CD4-positive, alpha-beta T cell treated with Interleukin-21 for 1 hour (primary cell): Measurements from ENCODE around the gene KLHL17.
A peak's percentile ranks its signal among the peaks of the same experiment; 100 is the strongest.
"Not testable (repeated sequence)": the region's sequence is repeated elsewhere in the genome, so short reads cannot be mapped to it uniquely, and the experiment has no call there.

Source experiments
- DNase-seq: peaks from one replicate; pipeline ENCODE4 v3.0.0-alpha.2; 2020

The KLHL17 gene

DNA sequence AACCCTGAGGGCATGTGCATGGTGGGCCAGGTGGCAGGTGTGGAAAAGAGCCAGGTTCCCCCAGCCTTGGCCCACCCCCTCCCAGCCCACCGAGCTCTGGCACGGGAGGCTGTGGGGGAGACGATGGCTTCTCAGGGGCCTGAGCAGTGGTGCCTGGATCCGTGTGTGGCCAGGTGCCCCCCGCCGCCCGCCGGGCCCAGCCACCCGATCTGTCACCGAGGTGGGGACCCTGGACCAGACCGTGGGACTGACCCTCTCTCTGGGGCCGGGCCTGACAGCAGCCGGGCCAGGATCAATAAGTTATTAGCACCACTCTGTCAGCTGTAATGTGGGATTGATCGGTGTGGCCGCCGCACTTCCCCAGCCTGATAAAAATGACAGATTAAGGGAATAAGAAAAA, 22.9 kb upstream of the KLHL17 start:
- DNase-seq = no peak

DNA sequence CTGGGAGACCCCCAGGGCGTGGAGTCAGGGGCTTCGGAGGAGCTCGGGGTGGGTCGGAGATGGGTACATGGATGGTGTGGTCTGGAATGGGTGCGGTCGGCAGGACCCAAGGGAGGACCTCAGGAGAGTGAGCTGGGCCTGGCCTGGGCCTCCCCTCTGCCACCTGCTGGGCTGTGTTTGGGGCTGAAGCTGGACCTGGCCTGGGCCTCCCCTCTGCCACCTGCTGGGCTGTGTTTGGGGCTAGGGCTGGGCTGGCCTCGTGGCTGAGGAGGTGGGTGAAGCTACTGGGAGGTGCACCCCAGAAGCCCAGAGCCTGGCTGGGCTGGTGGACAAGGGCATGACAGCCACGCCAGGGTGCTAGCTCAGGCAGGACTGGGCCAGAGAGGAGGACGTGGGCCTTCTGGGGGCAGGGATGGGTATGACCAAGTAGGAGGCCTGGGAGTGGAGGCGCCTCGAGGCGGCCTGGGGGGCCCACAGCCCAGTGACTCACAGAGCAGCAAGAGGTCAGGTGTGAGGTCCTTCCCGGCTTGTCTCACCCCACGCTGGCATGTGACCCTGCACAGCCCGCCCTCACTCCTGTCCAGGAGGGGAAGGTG, 22.2 kb upstream of the KLHL17 start:
- no peak for DNase-seq

DNA sequence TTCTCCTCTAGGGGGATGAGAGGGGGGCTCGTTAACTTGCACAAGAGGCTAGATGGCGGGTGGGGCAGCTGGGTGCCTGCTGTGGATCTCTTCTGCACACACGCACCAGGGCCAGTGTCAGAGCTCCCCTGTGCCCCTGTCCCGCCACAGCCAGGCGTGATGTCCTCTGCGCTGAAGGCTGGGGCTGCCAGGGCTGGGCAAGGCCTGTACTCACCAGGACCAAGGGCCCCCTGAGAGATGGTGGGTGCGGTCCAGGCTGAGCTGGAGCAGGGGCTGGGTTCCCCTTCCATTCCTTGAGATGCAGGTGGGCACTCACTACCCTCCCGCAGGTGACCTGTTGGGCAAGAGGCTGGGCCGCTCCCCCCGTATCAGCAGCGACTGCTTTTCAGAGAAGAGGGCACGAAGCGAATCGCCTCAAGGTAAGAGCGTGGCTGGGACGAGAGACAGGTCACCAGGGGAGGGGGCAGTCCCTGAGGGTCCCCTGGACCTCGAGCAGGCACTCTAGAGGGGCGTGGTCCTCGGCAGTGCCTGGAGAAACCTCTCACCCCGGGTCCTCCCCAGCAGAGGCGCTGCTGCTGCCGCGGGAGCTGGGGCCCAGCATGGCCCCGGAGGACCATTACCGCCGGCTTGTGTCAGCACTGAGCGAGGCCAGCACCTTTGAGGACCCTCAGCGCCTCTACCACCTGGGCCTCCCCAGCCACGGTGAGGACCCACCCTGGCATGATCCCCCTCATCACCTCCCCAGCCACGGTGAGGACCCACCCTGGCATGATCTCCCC, 21.5 kb upstream of the KLHL17 start:
- no peak for DNase-seq

DNA sequence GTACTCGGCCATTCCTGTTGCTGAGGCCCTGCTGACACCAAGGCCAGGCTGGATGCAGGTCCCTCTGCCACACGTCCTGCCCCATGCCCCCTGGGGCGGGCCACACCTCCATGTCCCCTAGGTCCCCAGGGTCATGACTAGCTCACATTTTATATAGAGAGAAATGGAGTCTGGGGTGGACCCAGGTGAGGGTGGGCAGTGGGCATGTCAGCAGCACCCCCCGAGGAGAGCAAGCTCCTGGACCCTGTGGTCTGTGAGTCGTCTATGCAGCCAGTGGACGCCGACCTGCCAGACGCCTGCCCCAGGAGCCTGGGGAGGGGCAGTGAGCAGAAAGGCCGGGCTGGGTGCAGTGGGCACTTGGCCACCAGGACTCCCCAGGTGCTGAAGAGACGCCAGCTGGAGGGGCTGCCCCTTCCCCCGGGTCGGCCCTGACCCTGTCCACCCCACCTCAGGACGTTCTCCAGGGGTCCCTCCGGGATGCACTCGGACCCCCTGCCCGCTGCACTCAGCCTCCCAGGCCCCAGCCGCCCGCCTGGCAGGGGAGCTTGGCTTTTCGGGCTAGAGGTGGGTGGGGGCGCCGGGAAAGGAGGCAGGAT, 20.8 kb upstream of the KLHL17 start:
- DNase-seq = no peak

DNA sequence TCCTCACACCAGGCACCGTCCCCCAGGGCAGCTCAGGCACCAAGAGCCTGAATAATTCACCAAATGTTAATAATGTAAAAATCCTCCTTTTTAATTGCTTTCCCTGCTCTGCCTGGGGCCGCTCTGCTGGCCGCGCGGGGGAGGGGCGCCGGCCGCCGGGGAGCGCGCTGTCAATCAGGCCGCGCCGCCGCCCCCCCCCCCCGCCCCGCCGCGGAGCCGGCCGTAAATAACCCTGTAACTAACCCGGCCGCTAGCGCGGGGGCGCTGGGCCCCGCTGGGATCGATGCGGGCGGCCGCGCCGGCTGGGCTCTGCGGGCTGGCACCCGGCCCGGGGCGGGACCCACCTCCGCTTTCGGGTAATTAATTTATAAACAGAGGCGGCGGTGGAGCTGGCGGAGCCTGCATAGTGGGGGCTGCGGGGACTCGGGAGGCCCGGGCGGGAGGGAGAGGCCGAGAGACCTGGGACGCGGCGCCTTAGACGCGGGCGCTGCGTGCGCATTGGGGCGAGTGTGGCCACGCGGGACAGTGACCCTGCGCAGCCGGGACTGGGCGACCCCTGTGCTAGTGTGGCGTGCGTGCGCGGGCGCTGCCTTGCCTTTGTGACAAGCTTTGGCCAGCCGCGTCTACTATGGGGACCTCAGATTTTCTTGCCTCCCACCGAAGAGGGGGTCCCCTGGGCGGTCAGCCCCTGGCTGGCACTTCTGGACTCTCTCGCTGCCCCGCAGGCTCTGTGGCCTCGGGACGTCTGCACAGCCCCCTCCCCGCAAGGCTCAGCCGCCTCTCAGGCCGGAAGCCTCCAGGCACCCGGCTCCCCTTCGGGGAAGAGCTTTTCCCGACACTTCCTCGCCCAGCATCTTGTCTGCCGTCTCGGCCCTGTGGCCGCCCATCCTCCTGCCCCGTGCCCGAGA, 20.0 kb upstream of the KLHL17 start:
- DNase-seq = peak; percentile 25

DNA sequence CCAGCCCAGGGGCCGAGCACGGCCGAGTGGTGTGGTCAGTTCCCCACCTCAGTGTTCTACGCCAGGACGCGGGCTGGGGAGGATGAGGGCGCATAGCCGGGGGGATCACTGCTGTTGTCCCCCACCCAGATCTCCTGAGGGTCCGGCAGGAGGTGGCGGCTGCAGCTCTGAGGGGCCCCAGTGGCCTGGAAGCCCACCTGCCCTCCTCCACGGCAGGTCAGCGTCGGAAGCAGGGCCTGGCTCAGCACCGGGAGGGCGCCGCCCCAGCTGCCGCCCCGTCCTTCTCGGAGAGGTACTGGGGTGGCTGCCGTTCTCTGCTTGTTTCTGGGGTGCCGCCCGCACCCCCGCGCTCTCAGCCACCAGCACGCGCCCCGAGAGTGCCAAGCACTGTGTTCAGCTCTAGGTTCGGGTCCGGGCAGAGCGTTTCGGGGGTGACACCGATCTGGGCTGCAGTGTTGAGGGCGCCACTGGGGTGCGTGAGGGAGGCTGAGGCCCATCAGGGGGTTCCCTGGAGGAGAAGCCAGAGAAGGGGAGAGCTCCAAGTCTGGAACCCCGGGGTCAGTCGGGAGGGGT, 19.3 kb upstream of the KLHL17 start:
- DNase-seq = no peak

DNA sequence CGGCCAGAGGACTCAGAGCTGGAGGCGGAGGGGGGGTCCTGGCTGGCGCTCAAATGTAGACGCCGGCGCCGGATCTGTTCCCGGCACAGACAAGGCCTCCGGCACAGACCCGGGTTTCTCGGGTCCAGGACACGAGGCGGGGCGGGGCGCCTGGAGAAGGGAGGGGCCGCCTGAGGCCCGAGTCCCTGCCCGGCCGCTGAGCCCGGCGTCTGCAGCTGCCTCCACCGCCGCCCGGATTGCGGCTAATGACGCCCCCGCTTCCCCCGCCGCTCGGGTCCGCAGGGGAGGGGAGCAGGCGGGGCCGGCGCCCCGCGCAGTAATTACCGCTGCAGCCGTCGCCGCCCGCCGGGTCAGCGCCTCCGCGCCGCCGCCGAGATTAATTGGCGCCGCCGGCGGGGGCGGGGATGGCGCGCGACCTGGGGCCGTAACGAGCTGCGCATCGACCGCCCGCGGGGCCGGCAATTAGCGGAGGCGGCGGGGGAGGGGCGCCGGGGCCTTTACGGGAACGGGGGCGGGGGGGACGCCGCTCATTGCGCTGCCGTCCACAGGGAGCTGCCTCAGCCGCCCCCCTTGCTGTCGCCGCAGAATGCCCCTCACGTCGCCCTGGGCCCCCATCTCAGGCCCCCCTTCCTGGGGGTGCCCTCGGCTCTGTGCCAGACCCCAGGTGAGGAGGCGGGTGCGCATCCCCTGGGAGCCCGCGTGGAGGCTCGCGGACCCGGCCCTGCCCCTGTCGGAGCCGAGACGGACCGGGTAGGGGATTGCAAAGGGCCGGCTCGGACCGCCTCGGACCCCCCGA, 18.6 kb upstream of the KLHL17 start:
- DNase-seq = no peak

DNA sequence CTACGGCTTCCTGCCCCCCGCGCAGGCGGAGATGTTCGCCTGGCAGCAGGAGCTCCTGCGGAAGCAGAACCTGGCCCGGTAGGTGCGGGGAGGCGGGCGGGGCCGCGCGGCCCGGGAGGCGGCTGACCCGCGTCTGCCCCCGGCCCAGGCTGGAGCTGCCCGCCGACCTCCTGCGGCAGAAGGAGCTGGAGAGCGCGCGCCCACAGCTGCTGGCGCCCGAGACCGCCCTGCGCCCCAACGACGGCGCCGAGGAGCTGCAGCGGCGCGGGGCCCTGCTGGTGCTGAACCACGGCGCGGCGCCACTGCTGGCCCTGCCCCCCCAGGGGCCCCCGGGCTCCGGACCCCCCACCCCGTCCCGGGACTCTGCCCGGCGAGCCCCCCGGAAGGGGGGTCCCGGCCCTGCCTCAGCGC, 18.0 kb upstream of the KLHL17 start:
- DNase-seq = no peak

DNA sequence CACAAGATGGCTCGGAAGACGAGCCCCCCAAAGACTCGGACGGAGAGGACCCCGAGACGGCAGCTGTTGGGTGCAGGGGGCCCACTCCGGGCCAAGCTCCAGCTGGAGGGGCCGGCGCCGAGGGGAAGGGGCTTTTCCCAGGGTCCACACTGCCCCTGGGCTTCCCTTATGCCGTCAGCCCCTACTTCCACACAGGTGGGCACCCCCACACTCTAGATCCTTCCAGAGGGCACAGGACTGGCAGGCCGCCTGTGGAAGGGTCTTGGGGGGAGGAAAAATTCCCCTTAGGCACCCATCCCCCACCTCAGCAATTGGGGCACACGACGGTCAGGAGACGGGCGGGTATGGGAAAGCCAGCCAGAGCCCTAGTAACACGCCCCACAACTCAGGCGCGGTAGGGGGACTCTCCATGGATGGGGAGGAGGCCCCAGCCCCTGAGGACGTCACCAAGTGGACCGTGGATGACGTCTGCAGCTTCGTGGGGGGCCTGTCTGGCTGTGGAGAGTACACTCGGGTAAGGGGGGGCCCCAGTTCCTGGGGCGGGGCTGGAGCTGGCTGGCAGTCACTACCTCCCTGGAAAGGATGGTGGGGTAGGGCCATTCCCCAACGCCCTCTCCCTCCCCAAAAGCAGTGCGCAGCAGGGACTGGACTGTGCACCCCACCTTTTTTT, 17.4 kb upstream of the KLHL17 start:
- DNase-seq = no peak

DNA sequence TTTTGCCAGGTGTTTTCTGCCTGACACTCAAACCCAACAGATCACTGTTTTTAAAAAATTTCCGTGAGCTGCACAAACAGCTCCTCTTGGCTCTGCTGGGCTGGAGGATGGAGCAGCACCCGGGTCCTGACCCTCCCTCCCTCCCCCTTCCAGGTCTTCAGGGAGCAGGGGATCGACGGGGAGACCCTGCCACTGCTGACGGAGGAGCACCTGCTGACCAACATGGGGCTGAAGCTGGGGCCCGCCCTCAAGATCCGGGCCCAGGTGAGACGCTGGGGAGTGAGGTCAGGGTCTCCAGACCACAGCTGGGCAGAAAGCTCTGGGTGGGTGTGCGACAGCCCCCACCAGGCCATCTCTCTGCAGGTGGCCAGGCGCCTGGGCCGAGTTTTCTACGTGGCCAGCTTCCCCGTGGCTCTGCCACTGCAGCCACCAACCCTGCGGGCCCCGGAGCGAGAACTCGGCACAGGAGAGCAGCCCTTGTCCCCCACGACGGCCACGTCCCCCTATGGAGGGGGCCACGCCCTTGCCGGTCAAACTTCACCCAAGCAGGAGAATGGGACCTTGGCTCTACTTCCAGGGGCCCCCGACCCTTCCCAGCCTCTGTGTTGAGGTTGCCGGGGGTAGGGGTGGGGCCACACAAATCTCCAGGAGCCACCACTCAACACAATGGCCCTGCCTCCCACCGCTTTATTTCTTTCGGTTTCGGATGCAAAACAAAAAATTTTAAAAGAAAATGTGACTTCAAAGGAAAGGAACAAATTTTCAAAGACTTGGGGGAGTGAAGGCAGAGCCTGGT, 16.6 kb upstream of the KLHL17 start:
- DNase-seq = no peak

DNA sequence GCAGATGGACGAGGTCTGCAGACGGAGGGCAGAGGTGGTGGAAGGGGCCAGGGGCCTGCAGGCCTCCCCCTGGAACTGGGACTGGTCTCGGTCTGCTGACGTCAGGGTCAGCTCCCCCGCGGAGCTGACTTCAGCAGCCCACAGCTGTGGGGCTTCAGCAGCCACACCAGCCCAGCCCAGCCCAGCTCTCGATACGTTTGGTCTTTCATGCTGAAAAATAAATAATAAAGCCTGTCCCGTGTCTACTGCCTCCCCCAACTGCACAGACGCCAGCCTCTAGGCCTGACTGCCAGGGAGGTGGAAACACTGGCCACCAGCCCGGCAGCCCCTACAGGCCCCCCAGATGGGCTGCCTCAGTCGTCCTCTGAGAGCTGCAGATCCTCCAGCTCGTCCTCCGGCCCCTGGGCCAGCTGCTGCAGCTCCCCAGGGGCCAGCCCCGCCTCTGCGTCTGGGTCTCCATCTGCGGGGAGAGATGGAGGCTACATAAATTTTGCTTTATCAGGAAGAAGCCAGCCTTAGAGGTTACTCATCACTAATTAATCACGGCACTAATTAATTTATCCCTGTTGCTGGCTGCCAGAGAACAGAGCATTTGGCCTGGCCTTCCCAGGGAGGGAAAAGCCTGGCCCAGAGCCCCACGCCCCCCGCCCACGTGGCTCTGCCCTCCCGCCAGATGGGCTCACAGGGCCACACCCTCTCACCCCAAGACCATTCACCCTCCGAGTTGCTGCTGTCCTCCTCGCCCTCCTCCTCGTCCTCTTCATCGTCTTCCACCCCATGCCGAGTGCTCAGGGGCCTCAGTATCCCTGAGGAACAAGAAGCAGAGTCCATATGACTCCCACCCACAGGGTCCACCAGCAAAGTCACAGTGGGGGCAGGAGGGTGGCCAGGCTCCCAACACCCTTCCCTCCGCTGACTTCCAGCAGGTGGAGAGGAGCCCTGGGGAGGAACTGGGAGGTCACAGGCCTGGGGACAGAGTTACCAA, 15.8 kb upstream of the KLHL17 start:
- no peak for DNase-seq

DNA sequence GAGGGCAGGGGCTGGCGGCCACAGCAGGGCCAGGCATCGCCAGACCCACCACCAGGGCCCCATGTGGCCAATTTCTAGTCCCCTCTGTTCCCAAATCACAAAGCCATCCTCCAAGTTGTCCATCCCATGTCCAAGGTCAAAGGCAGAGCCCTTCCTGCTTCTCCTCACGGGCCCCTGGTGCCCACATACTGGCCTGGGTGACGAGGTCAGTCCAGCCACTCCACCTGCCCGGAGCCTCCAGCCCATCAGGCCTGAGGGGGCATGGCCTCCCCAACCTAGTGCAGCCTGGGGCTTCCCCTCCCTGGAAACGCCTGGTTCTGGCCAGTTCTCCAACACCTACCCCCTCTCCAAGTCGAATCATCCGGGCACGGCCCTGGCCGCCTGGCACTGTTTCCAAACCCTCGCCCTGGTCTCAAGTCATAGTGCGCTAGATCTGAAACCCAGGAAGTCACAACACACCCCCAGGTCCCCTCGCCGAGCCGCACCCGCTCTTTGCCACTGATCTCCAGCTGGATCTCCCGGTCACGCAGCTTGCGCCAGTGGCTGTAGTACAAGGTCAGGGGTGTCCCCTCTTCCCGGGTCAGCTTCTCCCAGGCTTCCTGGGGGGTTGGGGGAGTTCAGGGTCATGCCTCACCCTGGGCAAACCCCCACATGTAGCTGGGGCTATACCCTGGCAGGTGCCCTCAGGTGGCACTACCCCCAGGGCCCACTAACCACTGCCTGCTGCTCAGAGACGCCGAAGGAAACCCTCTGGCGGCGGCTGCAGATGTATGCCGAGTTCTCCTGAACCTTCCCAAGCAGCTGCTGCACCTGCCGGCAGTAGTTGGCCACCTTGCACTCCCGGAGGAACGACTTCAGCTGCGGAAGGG, 14.5 kb upstream of the KLHL17 start:
- DNase-seq = no peak

DNA sequence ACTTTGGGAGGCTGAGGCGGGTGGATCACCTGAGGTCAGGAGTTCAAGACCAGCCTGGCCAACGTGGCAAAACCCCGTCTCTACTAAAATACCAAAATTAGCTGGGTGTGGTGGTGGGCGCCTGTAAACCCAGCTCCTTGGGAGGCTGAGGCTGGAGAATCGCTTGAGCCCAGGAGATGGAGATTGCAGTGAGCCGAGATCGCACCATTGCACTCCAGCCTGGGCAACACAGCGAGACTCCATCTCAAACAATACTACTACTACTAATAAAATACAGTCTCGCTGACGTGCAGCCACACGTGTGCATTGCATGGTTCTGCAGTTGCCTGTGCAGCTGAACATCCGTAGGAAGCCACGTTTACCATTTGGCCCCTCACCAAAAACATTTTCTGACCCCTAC, 13.6 kb upstream of the KLHL17 start:
- not testable (repeated sequence) for DNase-seq

DNA sequence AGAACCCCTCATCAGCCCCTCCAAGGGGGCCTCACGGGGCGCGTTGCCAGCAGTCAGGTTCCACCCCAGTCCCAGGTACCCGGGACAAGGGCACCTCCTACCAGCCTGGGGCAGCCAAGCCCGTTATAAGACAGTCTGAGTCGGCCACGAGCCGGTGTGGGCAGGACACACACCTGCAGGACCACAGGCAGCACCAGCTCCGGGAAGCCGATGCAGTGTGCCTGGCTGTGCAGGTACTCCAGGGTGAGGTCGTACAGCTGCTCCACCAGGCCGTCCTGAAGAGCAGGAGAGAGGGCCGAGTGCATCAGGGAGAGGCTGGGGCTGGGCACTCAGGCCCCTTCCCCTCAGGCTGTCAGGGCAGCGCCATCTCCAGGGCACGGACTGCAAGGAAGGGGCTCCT, 12.4 kb upstream of the KLHL17 start:
- no peak for DNase-seq

DNA sequence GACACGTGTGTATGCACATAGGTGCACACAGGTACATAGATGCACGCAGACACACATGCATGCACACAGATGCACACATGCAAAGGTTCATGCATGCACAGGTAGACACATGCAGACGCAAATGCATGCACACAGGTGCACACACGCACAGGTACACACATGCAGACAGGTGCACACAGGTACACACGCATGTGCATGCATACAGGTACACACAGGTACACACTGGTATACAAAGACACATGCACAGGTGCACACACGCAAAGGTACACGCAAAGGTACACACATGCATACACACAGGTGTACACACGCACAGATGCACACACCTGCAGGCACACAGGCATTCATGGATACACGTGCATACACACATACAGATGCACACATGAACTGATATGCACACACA, 10.1 kb upstream of the KLHL17 start:
- no peak for DNase-seq

DNA sequence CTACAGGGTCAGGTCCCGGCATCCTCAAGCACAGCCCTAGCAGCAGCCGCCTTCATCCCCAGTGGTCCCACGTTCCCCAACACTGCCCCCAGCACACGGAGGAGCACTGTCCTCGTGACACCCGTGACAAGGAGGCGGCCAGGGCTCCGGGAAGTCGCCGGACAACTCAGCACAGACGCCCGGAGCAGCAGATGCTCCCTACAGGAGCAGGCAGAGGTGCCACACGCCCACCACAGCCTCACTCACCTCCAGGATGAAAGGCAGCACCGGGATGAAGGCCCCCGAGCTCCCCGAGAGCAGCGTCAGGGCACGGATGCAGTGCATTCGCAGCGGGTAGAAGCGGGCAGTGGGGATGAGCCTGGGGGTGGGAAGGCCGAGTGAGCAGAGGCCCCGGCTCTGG, 9.5 kb upstream of the KLHL17 start:
- no peak for DNase-seq

DNA sequence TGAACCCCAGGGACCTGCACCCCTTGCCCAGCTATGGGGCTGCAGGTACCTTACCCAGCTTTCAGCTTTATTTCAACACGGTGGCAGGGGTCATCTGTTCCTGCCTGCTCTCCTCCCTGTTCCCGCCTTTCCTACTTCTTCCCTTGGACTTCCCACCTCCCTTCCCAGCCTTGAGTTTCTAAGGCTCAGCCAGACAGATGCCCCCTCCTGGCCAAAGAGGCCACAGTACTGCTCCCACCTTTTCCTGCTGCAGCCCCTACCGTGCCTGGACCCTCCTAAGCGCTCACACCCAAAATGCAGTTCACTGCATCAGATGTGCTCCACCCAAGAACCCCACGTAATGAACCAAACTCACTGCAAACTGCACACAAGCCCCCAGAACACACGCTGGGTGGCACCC, 9.0 kb upstream of the KLHL17 start:
- no peak for DNase-seq

DNA sequence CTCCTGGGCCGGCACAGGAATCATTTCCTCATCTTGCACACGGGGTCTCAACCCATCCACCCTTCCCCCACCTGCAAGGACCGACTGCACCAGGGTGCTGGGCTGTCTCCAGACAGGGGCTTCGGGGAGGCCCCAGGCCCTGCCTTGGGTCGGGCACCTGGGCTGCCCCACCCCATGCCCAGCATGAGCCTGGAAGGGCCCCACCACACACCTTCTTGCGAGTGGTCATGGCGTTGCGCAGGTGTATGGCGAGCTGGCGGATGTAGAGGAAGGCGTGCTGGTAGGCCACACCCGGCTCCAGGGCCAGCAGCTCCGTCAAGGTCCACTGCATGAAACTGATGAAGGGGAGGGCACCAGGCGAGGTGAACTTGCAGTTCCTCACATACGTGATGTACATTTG, 8.2 kb upstream of the KLHL17 start:
- no peak for DNase-seq
